Measurements from ENCODE around the gene PEX3.
"Not testable (repeated sequence)": the region's sequence is repeated elsewhere in the genome, so short reads cannot be mapped to it uniquely, and the experiment has no call there.

PEX3 gene

GRCh38 chr6:143510326-143510725 lies 59.7 kb downstream of the PEX3 start:
- H3K27me3 ChIP-seq (ENCODE audit: control insufficient read depth in 1 of 2, insufficient read depth in 2 of 2, low read length in 2 of 2); H3K9me3 ChIP-seq (ENCODE audit: low read length); H3K27ac ChIP-seq (ENCODE audit: low read depth, low read length); H3K9ac ChIP-seq (ENCODE audit: low read length): not testable (repeated sequence)
- Histone ChIP-seq H3K36me3 (ENCODE audit: insufficient read depth, low read length) (peaks cover 16% of the 10 kb centered on the region), H3K4me3 (ENCODE audit: low read depth in 1 of 2, low read length in 2 of 2) (peak overlapping the region in 1 of 2 donors; percentile 72), H3K4me1 (ENCODE audit: insufficient read depth, low read length) (peaks cover 12% of the 10 kb centered on the region)

- H3K9ac ChIP-seq (ENCODE audit: low read length): peak within 1 kb of the TSS; percentile 51
- H3K27me3 ChIP-seq (ENCODE audit: control insufficient read depth in 1 of 2, insufficient read depth in 2 of 2, low read length in 2 of 2): no peaks in the 10 kb centered on the region
- no peaks in the 10 kb centered on the region for H3K9me3 ChIP-seq (ENCODE audit: low read length)
- peak within 1 kb of the TSS; percentile 61 to 72 for H3K4me3 ChIP-seq (ENCODE audit: low read depth in 1 of 2, low read length in 2 of 2)
- H3K4me1 ChIP-seq (ENCODE audit: insufficient read depth, low read length): peaks cover 19% of the 10 kb centered on the region
- H3K27ac ChIP-seq (ENCODE audit: low read depth, low read length): peak within 1 kb of the TSS; percentile 83
- H3K36me3 ChIP-seq (ENCODE audit: insufficient read depth, low read length): peaks cover 9% of the 10 kb centered on the region
Measured at GRCh38 chr6:143510991-143511891, 60.6 kb downstream of the PEX3 start, which contains the start of gene FUCA2. Gene FUCA2 (minus strand): TSS chr6:143511720. CDS start chr6:143511634, 86 bp downstream.

GRCh38 chr6:143513410-143513809 lies 62.8 kb downstream of the PEX3 start:
- no peaks in the 10 kb centered on the region for H3K36me3 ChIP-seq (ENCODE audit: insufficient read depth, low read length)
- no peaks in the 10 kb centered on the region for H3K9me3 ChIP-seq (ENCODE audit: low read length)
- no peaks in the 10 kb centered on the region for H3K27me3 ChIP-seq (ENCODE audit: control insufficient read depth in 1 of 2, insufficient read depth in 2 of 2, low read length in 2 of 2)
- no peak overlapping the region for H3K27ac ChIP-seq (ENCODE audit: low read depth, low read length)
- H3K4me3 ChIP-seq (ENCODE audit: low read depth in 1 of 2, low read length in 2 of 2): no peak overlapping the region
- peaks cover 19% of the 10 kb centered on the region for H3K4me1 ChIP-seq (ENCODE audit: insufficient read depth, low read length)
- H3K9ac ChIP-seq (ENCODE audit: low read length): no peak overlapping the region

GRCh38 chr6:143515061-143515760 lies 64.6 kb downstream of the PEX3 start:
- H3K36me3 ChIP-seq (ENCODE audit: insufficient read depth, low read length): no peaks in the 10 kb centered on the region
- H3K4me3 ChIP-seq (ENCODE audit: low read depth in 1 of 2, low read length in 2 of 2): no peak overlapping the region
- H3K27me3 ChIP-seq (ENCODE audit: control insufficient read depth in 1 of 2, insufficient read depth in 2 of 2, low read length in 2 of 2): no peaks in the 10 kb centered on the region
- no peaks in the 10 kb centered on the region for H3K9me3 ChIP-seq (ENCODE audit: low read length)
- peaks cover 19% of the 10 kb centered on the region for H3K4me1 ChIP-seq (ENCODE audit: insufficient read depth, low read length)
- H3K9ac ChIP-seq (ENCODE audit: low read length): no peak overlapping the region
- no peak overlapping the region for H3K27ac ChIP-seq (ENCODE audit: low read depth, low read length)

- H3K27ac ChIP-seq (ENCODE audit: low read depth, low read length): no peak overlapping the region
- H3K9me3 ChIP-seq (ENCODE audit: low read length): no peaks in the 10 kb centered on the region
- no peaks in the 10 kb centered on the region for H3K36me3 ChIP-seq (ENCODE audit: insufficient read depth, low read length)
- H3K27me3 ChIP-seq (ENCODE audit: control insufficient read depth in 1 of 2, insufficient read depth in 2 of 2, low read length in 2 of 2): no peaks in the 10 kb centered on the region
- peaks cover 19% of the 10 kb centered on the region for H3K4me1 ChIP-seq (ENCODE audit: insufficient read depth, low read length)
- H3K4me3 ChIP-seq (ENCODE audit: low read depth in 1 of 2, low read length in 2 of 2): no peak overlapping the region
- no peak overlapping the region for H3K9ac ChIP-seq (ENCODE audit: low read length)
Measured at GRCh38 chr6:143515766-143516355, 65.3 kb downstream of the PEX3 start.

- H3K4me3 ChIP-seq (ENCODE audit: low read depth in 1 of 2, low read length in 2 of 2): no peak overlapping the region
- H3K36me3 ChIP-seq (ENCODE audit: insufficient read depth, low read length): no peaks in the 10 kb centered on the region
- no peak overlapping the region for H3K27ac ChIP-seq (ENCODE audit: low read depth, low read length)
- no peak overlapping the region for H3K9ac ChIP-seq (ENCODE audit: low read length)
- H3K9me3 ChIP-seq (ENCODE audit: low read length): no peaks in the 10 kb centered on the region
- H3K4me1 ChIP-seq (ENCODE audit: insufficient read depth, low read length): peaks cover 18% of the 10 kb centered on the region
- H3K27me3 ChIP-seq (ENCODE audit: control insufficient read depth in 1 of 2, insufficient read depth in 2 of 2, low read length in 2 of 2): no peaks in the 10 kb centered on the region
Measured at GRCh38 chr6:143516690-143517446, 66.3 kb downstream of the PEX3 start.

- peaks cover 16% of the 10 kb centered on the region for H3K4me1 ChIP-seq (ENCODE audit: insufficient read depth, low read length)
- H3K27me3 ChIP-seq (ENCODE audit: control insufficient read depth in 1 of 2, insufficient read depth in 2 of 2, low read length in 2 of 2): no peaks in the 10 kb centered on the region
- no peak overlapping the region for H3K4me3 ChIP-seq (ENCODE audit: low read depth in 1 of 2, low read length in 2 of 2)
- no peaks in the 10 kb centered on the region for H3K36me3 ChIP-seq (ENCODE audit: insufficient read depth, low read length)
- H3K9ac ChIP-seq (ENCODE audit: low read length): no peak overlapping the region
- H3K27ac ChIP-seq (ENCODE audit: low read depth, low read length): no peak overlapping the region
- no peaks in the 10 kb centered on the region for H3K9me3 ChIP-seq (ENCODE audit: low read length)
Measured at GRCh38 chr6:143517447-143517773, 66.8 kb downstream of the PEX3 start.

- Histone ChIP-seq H3K9ac (ENCODE audit: low read length) (no peak overlapping the region), H3K4me1 (ENCODE audit: insufficient read depth, low read length) (no peaks in the 10 kb centered on the region), H3K36me3 (ENCODE audit: insufficient read depth, low read length) (no peaks in the 10 kb centered on the region), H3K27ac (ENCODE audit: low read depth, low read length) (no peak overlapping the region), H3K9me3 (ENCODE audit: low read length) (no peaks in the 10 kb centered on the region), H3K4me3 (ENCODE audit: low read depth in 1 of 2, low read length in 2 of 2) (no peak overlapping the region), H3K27me3 (ENCODE audit: control insufficient read depth in 1 of 2, insufficient read depth in 2 of 2, low read length in 2 of 2) (no peaks in the 10 kb centered on the region)
Measured at GRCh38 chr6:143522039-143522600, 71.5 kb downstream of the PEX3 start.

GRCh38 chr6:143525356-143525755 lies 74.8 kb downstream of the PEX3 start:
- no peaks in the 10 kb centered on the region for H3K36me3 ChIP-seq (ENCODE audit: insufficient read depth, low read length)
- H3K4me1 ChIP-seq (ENCODE audit: insufficient read depth, low read length): no peaks in the 10 kb centered on the region
- H3K27ac ChIP-seq (ENCODE audit: low read depth, low read length): no peak overlapping the region
- no peak overlapping the region for H3K4me3 ChIP-seq (ENCODE audit: low read depth in 1 of 2, low read length in 2 of 2)
- H3K27me3 ChIP-seq (ENCODE audit: control insufficient read depth in 1 of 2, insufficient read depth in 2 of 2, low read length in 2 of 2): no peaks in the 10 kb centered on the region
- H3K9me3 ChIP-seq (ENCODE audit: low read length): no peaks in the 10 kb centered on the region
- H3K9ac ChIP-seq (ENCODE audit: low read length): no peak overlapping the region

- no peaks in the 10 kb centered on the region for H3K4me1 ChIP-seq (ENCODE audit: insufficient read depth, low read length)
- H3K36me3 ChIP-seq (ENCODE audit: insufficient read depth, low read length): no peaks in the 10 kb centered on the region
- no peaks in the 10 kb centered on the region for H3K27me3 ChIP-seq (ENCODE audit: control insufficient read depth in 1 of 2, insufficient read depth in 2 of 2, low read length in 2 of 2)
- H3K27ac ChIP-seq (ENCODE audit: low read depth, low read length): no peak overlapping the region
- H3K9ac ChIP-seq (ENCODE audit: low read length): no peak overlapping the region
- no peak overlapping the region for H3K4me3 ChIP-seq (ENCODE audit: low read depth in 1 of 2, low read length in 2 of 2)
- no peaks in the 10 kb centered on the region for H3K9me3 ChIP-seq (ENCODE audit: low read length)
Measured at GRCh38 chr6:143527677-143528076, 77.1 kb downstream of the PEX3 start.
